AG04450 (cell line): ENCODE data around the gene RPUSD3. TPM values are rescaled to one million over a fixed set of nuclear protein-coding genes. Genes with fewer than 3 reads are reported as not detected.
"Not testable (repeated sequence)": the region's sequence is repeated elsewhere in the genome, so short reads cannot be mapped to it uniquely, and the experiment has no call there.

ENCODE experiments used
- CTCF ChIA-PET: fragments of 300-600, 350-600 bp; formaldehyde crosslinking; extraction: SDS; loops from one replicate; lab custom pipeline; 2022; ENCODE audit warnings: antibody characterized with exemption, inconsistent platforms; lab: Charles Lee
- POLR2A ChIA-PET: fragments of 350-600 bp; formaldehyde crosslinking; extraction: SDS; loops from one replicate; lab custom pipeline; 2021; ENCODE audit warnings: antibody characterized with exemption, inconsistent platforms; lab: Yijun Ruan, JAX
- DNase-seq: peaks from one replicate; pipeline ENCODE4 v3.0.0-alpha.2; 2011; ENCODE audit warnings: low read depth, low spot score
- H3K27ac ChIP-seq: one replicate; pipeline ENCODE4 v1.5.1; 2012; ENCODE audit warnings: low read depth, low read length, control low read depth
- H3K27me3 ChIP-seq: one replicate; pipeline ENCODE4 v1.6.0; 2012; ENCODE audit warnings: low read length; ENCODE audit not compliant: control insufficient read depth, insufficient read depth
- H3K4me3 ChIP-seq: 2 replicates; pipeline ENCODE4 v1.5.1; 2011; ENCODE audit warnings: mild to moderate bottlenecking, low read depth, low read length, control low read depth
- H3K9me3 ChIP-seq: 2 replicates; pipeline ENCODE4 v1.5.1; 2012; ENCODE audit warnings: low read length; ENCODE audit not compliant: control insufficient read depth, insufficient read depth
- CTCF ChIP-seq: IDR thresholded peaks from 2 replicates; pipeline ENCODE4 v1.5.1; 2011; ENCODE audit warnings: low read depth, low read length, control low read depth, inconsistent platforms
- polyA plus RNA-seq: library from polyadenylated mRNA; depleted of rRNA; stranded (reverse); fragments of >200 nt; gene quantifications from 2 replicates; pipeline ENCODE4 v1.2.3, GENCODE V29; 2011

RPUSD3 gene
- polyA plus RNA-seq, 1 experiment = 29.0 TPM

GRCh38 chr3:9862391-9863057, 18.7 kb upstream of the RPUSD3 start:
- peak; percentile 36 for TF ChIP-seq CTCF
- POLR2A ChIA-PET = interaction anchor here (0.6 kb wide), 1 partner anchor 504 kb away, joined by 5 read pairs; no protein-coding TSS in a partner anchor
- no peaks in the 10 kb centered on the region; the same call in 1 of the 2 replicates for H3K9me3 ChIP-seq
- H3K27me3 ChIP-seq = no peaks in the 10 kb centered on the region
- CTCF ChIA-PET = no interaction called here
- H3K4me3 ChIP-seq = no peak overlapping the region
- no peak overlapping the region for H3K27ac ChIP-seq
- no peak for DNase-seq

- DNase-seq = no peak
- H3K9me3 ChIP-seq = no peaks in the 10 kb centered on the region; the same call in 1 of the 2 replicates
- no peak overlapping the region for H3K4me3 ChIP-seq
- TF ChIP-seq CTCF = no peak
- no peaks in the 10 kb centered on the region for H3K27me3 ChIP-seq
- CTCF ChIA-PET = interaction anchor here (1.1 kb wide), 1 partner anchor 13 kb away, joined by 4 read pairs; no protein-coding TSS in a partner anchor
- POLR2A ChIA-PET = interaction anchor here (0.7 kb wide), 1 partner anchor 10 kb away, joined by 4 read pairs; no protein-coding TSS in a partner anchor
- no peak overlapping the region for H3K27ac ChIP-seq
Observed at GRCh38 chr3:9861626-9862130, 17.9 kb upstream of the RPUSD3 start.

- CTCF ChIA-PET = interaction anchor here (1.1 kb wide), 1 partner anchor 13 kb away, joined by 4 read pairs; no protein-coding TSS in a partner anchor
- no peak overlapping the region for H3K27ac ChIP-seq
- DNase-seq = no peak
- H3K9me3 ChIP-seq = no peaks in the 10 kb centered on the region; the same call in 1 of the 2 replicates
- POLR2A ChIA-PET = interaction anchor here (0.7 kb wide), 1 partner anchor 10 kb away, joined by 4 read pairs; no protein-coding TSS in a partner anchor
- H3K4me3 ChIP-seq = no peak overlapping the region
- TF ChIP-seq CTCF = no peak
- H3K27me3 ChIP-seq = no peaks in the 10 kb centered on the region
Observed at GRCh38 chr3:9861201-9861600, 17.4 kb upstream of the RPUSD3 start.

- CTCF ChIA-PET = no interaction called here
- Histone ChIP-seq H3K4me3 (no peak overlapping the region), H3K27ac (no peak overlapping the region), H3K27me3 (no peaks in the 10 kb centered on the region), H3K9me3 (no peaks in the 10 kb centered on the region; the same call in 1 of the 2 replicates)
- no peak for TF ChIP-seq CTCF
- no peak for DNase-seq
- POLR2A ChIA-PET = no interaction called here
Observed at GRCh38 chr3:9859530-9860025, 15.8 kb upstream of the RPUSD3 start.

GRCh38 chr3:9855594-9855993, 11.8 kb upstream of the RPUSD3 start:
- no peak overlapping the region for H3K4me3 ChIP-seq
- ChIA-PET CTCF (no interaction called here), POLR2A (no interaction called here)
- TF ChIP-seq CTCF = no peak
- no peak for DNase-seq
- no peak overlapping the region for H3K27ac ChIP-seq
- no peaks in the 10 kb centered on the region; the same call in 1 of the 2 replicates for H3K9me3 ChIP-seq
- H3K27me3 ChIP-seq = peaks cover 2% of the 10 kb centered on the region

- DNase-seq, CTCF ChIA-PET, H3K9me3 ChIP-seq, H3K27ac ChIP-seq, H3K4me3 ChIP-seq, POLR2A ChIA-PET, H3K27me3 ChIP-seq: not testable (repeated sequence)
Observed at GRCh38 chr3:9854291-9854940, 10.6 kb upstream of the RPUSD3 start.
